ENCODE measurements around the gene F7. TPM values are rescaled to one million over a fixed set of nuclear protein-coding genes. Genes with fewer than 3 reads are reported as not detected.
"Not testable (repeated sequence)": the region's sequence is repeated elsewhere in the genome, so short reads cannot be mapped to it uniquely, and the experiment has no call there.

Gene F7
- total RNA-seq, 1 experiment from 2014 or later, result not detected

GRCh38 chr13:113095146-113096051 is 10.2 kb upstream of the F7 start:
- no peak for DNase-seq (ENCODE audit: low spot score)
- in situ Hi-C loops (cut with HindIII; ENCODE audit: low sequenced_read_pairs), result no loop called here

DNA sequence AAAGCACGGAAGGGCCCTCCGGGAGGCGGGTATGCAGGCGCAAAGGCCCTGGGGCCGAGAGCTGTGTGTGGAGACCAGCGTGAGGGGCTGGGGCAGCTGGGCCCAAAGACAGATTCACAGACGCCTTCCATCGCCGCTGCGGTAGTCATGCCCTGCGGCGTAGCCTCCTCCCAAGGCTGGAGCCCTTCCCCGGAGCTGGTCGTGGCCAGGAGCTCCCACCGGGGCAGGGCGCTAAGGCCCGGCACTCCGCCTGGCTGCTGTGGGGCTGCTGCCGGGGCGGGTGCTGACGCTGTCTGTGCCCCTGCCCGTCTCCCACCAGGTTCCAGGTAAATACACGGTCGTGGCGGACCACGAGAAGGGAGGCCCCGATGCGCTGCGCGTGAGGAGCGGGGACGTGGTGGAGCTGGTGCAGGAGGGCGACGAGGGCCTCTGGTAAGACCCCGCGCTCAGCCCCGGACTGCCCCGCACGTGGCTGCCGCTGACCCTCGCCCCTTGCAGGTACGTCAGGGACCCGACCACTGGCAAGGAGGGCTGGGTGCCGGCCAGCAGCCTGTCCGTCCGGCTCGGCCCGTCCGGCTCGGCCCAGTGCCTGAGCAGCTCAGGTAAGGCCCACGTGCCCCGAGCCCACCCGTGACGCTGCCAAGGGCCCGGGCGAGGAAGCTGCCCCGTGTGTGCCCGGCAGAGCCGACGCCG is 9.4 kb upstream of the F7 start:
- in situ Hi-C loops (cut with HindIII; ENCODE audit: low sequenced_read_pairs), result no loop called here
- DNase-seq (ENCODE audit: low spot score), result no peak

GRCh38 chr13:113096745-113097305 is 8.8 kb upstream of the F7 start:
- in situ Hi-C loops (cut with HindIII; ENCODE audit: low sequenced_read_pairs), result no loop called here
- no peak for DNase-seq (ENCODE audit: low spot score)

DNA sequence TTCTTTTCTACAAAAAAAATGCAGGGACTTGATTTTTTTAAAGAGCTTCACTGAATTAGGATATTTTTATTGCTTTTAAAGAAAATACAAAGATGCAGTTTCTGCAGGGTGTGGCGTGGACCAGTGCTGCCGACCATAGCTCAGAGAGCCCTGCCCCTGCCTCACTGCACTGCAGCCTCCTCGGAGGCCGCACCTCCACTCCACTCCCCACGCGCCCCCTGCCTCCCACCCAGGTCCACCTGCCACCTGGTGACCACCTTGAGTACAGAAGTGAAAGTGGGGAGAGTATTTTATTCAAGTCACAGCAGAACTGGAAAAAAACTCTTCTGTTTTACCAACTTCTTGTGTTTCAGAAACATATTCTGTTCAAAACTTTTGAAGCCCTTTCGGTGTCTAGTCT is 7.9 kb upstream of the F7 start:
- in situ Hi-C loops (cut with HindIII; ENCODE audit: low sequenced_read_pairs), result no loop called here
- no peak for DNase-seq (ENCODE audit: low spot score)

DNA sequence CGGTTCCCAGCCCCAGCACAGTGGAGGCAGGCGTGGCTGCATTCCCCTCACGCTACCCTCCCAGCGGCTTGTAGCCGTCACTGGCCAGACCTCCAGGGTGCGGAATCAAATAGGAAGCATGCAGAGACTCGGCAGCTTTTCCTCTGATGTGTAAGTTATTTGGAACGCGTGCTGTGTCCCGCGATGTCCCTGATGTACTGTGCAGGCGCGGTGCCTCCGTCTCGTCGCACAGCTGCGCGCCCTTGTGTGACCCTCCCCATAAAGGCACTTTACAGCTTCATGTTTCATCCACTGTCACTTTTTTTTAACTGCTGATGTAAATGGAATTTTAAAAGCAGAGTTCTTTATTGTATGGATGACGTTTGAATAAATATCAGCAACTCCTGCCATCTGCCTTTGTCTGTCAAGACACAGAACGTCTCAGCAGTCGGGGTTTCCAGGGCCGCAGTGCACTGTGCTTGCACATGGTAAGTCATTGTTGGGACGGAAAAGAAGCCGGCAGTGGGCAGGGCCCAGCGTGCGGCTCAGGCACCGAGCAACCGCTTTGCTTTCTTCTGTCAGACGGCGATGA is 7.3 kb upstream of the F7 start:
- no peak for DNase-seq (ENCODE audit: low spot score)
- in situ Hi-C loops (cut with HindIII; ENCODE audit: low sequenced_read_pairs), result no loop called here

DNA sequence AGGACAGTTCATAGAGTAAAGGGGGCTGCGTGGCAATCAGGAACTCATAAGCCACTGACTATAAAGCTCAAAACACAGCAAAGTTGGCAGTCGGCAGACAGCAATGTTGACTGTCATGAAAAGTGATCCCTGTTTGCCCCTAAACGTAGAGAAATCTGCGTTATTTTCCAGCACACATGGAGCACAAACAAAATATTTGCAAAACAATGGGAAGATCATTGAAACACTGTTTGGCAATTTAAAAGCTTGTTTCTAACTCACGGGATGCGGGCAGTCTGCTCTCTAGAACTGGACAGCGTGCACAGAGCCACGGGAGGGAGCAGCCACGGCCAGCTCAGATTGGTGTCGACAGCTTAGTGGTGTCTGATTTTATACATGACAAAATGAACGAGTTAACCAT is 6.4 kb upstream of the F7 start:
- in situ Hi-C loops (cut with HindIII; ENCODE audit: low sequenced_read_pairs), result no loop called here
- no peak for DNase-seq (ENCODE audit: low spot score)

GRCh38 chr13:113102302-113102701 is 3.3 kb upstream of the F7 start:
- in situ Hi-C loops (cut with HindIII; ENCODE audit: low sequenced_read_pairs), result not testable (repeated sequence)
- DNase-seq (ENCODE audit: low spot score), result peak; percentile 69

- in situ Hi-C loops (cut with HindIII; ENCODE audit: low sequenced_read_pairs), result no loop called here
- DNase-seq (ENCODE audit: low spot score), result no peak
Observed at GRCh38 chr13:113102727-113103126, 2.9 kb upstream of the F7 start.

GRCh38 chr13:113103646-113104045 is 1.9 kb upstream of the F7 start:
- in situ Hi-C loops (cut with HindIII; ENCODE audit: low sequenced_read_pairs), result no loop called here
- no peak for DNase-seq (ENCODE audit: low spot score)

DNA sequence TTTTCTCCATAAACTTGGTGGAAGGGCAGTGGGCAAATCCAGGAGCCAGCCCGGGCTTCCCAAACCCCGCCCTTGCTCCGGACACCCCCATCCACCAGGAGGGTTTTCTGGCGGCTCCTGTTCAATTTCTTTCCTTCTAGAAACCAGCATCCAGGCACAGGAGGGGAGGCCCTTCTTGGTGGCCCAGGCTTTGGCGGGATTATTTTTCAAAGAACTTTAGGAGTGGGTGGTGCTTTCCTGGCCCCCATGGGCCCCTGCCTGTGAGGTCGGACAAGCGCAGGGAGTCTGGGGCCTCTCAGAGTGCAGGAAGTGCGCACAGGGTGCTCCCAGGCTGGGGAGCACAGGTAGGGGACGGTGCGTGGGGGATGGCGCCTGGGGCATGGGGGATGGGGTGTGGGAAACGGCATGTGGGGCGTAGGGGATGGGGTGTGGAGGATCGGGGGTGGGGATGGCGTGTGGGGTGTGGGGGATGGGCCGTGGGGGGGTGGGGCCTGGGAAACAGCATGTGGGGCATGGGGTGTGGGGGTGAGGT is 396 bp downstream of the F7 start:
- in situ Hi-C loops (cut with HindIII; ENCODE audit: low sequenced_read_pairs), result no loop called here
- DNase-seq (ENCODE audit: low spot score), result no peak

GRCh38 chr13:113106711-113107351 is 1.2 kb downstream of the F7 start:
- DNase-seq (ENCODE audit: low spot score), result no peak
- in situ Hi-C loops (cut with HindIII; ENCODE audit: low sequenced_read_pairs), result no loop called here

- in situ Hi-C loops (cut with HindIII; ENCODE audit: low sequenced_read_pairs); DNase-seq (ENCODE audit: low spot score): not testable (repeated sequence)
Observed at GRCh38 chr13:113108521-113108920, 2.9 kb downstream of the F7 start.

DNA sequence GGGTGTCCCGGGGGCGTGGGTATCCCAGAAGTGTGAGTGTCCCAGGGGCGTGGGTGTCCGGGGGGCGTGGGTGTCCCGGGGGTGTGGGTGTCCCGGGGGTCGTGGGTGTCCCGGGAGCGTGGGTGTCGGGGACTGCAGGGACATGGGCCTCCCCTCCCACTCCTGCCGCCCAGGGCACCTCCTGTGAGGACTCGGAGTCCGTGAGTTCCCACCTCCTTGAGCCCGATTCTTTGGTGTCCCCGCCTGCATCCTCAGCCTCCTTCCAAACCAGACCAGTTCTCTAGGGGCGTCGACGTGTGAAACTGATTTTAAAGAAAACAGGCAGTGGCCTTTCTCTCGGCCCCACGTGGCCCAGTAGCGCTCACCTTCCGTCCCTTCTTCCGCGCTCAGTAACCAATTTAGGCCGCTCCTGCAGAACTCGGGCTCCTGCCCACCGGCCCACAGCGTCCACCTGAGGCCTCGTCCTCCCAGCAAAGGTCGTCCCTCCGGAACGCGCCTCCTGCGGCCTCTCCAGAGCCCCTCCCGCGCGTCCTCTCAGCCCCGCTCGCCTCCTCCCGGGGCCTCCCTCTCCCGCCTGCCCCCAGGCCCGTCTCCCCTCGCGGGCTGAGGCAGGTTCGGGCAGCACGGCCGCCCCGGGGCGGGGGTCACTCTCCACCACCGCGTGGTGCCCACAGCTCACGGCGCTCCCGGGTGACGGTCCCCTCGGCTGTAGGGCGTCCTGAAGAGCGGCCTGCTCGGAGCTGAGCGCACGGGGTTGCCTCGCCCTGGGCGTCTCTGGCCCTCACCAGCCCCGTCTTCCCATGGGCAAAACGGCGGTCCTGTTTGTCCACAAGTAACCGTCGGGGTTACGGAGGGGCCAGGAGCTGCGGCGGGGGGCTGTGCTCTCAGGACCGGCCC is 3.8 kb downstream of the F7 start:
- in situ Hi-C loops (cut with HindIII; ENCODE audit: low sequenced_read_pairs), result no loop called here
- DNase-seq (ENCODE audit: low spot score), result no peak

- in situ Hi-C loops (cut with HindIII; ENCODE audit: low sequenced_read_pairs), result no loop called here
- DNase-seq (ENCODE audit: low spot score), result no peak
Observed at GRCh38 chr13:113110048-113110851, 4.7 kb downstream of the F7 start.

DNA sequence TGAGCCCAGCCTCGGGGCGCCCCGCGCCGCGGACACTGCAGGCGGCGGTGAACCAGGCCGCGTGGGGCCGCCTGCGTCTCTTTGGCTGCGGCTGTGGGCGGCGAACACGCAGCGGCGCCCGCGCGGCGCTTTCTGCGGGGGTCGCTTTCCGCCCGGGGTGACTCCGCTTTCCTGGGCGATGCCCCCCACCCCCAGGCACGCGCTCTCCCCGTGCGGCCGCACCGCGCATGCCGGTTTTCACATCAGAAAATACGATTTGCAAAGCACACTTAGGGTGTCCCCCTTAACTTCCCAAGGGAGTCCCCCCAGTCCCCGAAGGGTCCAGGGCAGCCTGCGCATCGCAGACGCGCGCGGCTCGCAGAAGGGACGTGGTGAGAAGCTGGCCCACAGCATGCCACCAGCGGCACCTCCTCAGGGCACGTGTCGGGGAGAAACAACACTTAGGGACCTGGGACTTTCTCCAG is 5.3 kb downstream of the F7 start:
- DNase-seq (ENCODE audit: low spot score), result no peak
- in situ Hi-C loops (cut with HindIII; ENCODE audit: low sequenced_read_pairs), result no loop called here

DNA sequence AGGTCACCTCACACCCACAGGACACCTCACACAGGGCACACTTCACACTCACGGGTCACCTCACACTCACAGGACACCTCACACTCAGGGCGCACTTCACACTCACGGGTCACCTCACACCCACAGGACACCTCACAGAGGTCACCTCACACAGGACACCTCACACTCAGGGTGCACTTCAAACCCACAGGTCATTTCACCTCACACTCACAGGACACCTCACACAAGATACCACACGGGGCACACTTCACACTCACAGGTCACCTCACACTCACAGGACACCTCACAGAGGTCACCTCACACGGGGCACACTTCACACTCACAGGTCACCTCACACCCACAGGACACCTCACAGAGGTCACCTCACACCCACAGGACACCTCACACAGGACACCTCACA is 6.2 kb downstream of the F7 start:
- DNase-seq (ENCODE audit: low spot score); in situ Hi-C loops (cut with HindIII; ENCODE audit: low sequenced_read_pairs): not testable (repeated sequence)

- in situ Hi-C loops (cut with HindIII; ENCODE audit: low sequenced_read_pairs); DNase-seq (ENCODE audit: low spot score): not testable (repeated sequence)
Observed at GRCh38 chr13:113112475-113112874, 6.9 kb downstream of the F7 start.
